ENCODE results near the gene MDFIC2. TPM values are rescaled to one million over a fixed set of nuclear protein-coding genes. Genes with fewer than 3 reads are reported as not detected.

The MDFIC2 gene
- total RNA-seq, 2 donors from 2014 or later: not detected

DNA sequence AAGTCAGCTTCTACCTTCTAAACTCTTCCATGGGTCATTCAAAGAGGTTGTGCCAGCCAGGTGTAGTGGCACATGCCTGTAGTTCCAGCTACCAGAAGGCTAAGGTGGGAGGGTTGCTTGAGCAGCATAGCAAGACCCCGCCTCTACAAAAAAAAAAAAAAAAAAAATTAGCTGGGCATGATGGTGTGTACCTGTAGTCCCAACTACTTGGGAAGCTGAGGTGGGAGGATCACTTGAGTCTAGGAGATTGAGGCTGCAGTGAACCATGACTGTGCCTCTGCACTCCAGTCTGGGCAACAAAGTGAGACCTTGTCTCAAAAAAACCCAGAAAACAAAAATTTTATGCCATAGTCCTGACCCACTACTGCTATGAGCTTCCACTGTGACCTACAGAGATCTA lies 126.8 kb downstream of the MDFIC2 start:
- H3K27me3 Mint-ChIP-seq: no peaks in the 10 kb centered on the region
- H3K9me3 ChIP-seq (ENCODE audit: control insufficient read depth, low read length, poor library complexity, severe bottlenecking): no peaks in the 10 kb centered on the region
- no peaks in the 10 kb centered on the region for H3K36me3 Mint-ChIP-seq (ENCODE audit: low read depth)
- H3K4me1 Mint-ChIP-seq: no peaks in the 10 kb centered on the region
- DNase-seq (no peak), ATAC-seq (no peak)
- no peak overlapping the region for H3K4me3 Mint-ChIP-seq
- no peak overlapping the region for H3K27ac Mint-ChIP-seq

DNA sequence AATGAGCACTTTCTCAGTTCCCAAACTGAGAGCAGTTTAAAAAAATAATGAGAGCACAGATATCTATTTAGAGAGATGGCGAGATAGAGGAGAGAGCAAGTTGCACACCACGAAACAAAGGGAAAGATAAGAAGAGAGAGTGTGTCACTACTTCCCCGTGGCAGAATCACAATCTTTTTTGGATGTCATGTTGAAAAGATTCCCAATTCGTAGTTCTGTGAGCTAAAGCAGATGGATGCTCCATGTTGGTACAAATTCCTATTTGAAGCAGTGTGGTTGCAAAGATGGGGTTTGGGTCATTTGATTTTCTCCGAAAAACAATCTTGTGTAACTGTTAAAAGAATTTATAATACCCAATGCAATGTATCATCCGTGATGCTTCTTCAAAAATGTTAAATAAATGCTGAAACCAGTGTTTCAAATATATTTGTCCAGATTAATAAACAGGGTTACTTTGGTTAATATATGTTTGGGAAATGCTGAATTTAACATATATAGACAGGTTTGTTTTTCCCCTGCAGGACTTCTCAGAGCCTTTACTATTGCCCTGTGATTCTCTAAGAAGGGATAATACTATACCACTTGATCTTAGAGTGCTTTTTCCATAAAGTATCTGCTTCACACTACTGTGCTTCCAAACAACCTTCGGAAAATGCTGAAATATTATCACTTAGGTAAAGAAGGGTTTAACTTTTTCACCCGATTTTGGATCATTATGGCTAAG lies 128.5 kb downstream of the MDFIC2 start:
- H3K27me3 Mint-ChIP-seq: no peaks in the 10 kb centered on the region
- ATAC-seq: no peak
- no peaks in the 10 kb centered on the region for H3K36me3 Mint-ChIP-seq (ENCODE audit: low read depth)
- DNase-seq: no peak
- no peaks in the 10 kb centered on the region for H3K9me3 ChIP-seq (ENCODE audit: control insufficient read depth, low read length, poor library complexity, severe bottlenecking)
- H3K4me3 Mint-ChIP-seq: no peak overlapping the region
- no peaks in the 10 kb centered on the region for H3K4me1 Mint-ChIP-seq
- no peak overlapping the region for H3K27ac Mint-ChIP-seq

DNA sequence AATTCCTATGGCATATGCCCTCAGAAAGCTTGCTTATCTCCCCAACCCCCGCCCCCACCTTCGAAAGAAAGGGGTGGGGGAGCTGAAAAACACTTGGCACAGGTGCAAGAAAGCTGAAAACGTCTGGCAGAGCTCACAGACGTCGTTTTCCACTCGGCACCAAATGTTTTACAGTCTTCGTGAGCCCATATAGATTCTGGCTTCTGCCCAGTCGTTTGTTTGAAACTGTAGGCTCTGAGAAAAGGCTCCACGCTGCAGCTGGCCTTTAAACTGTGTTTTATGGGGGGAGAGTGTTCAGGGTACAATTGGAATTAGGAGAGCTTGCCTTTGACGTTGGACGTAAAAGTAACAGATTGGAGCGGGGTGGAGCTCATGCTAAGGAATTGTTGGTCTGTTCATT lies 130.3 kb downstream of the MDFIC2 start:
- ATAC-seq (no peak), DNase-seq (no peak)
- Mint-ChIP-seq H3K27me3 (no peaks in the 10 kb centered on the region), H3K27ac (no peak overlapping the region), H3K36me3 (ENCODE audit: low read depth) (no peaks in the 10 kb centered on the region), H3K4me1 (no peaks in the 10 kb centered on the region), H3K4me3 (no peak overlapping the region)
- no peaks in the 10 kb centered on the region for H3K9me3 ChIP-seq (ENCODE audit: control insufficient read depth, low read length, poor library complexity, severe bottlenecking)

DNA sequence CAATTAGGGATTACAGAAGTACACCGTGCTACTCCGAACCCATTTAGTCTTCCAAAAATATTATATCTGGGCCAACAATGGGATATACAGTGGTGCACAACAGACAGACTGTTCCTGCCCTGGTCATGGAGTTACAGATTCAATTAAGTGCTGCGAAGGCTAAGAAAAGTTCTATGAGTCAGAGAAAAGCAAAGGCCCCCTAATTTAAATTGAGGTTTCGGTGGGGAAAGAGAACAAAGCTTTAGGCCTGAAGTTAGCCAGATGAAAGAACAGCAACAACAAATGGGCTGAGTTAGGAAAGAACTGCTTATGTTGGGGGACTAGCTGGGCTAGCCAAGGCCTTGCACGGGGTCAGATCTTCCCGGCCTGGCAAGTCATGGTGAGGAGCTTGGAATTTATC lies 131.8 kb downstream of the MDFIC2 start:
- no peak for DNase-seq
- Mint-ChIP-seq H3K4me1 (no peaks in the 10 kb centered on the region), H3K27ac (no peak overlapping the region), H3K4me3 (no peak overlapping the region), H3K27me3 (no peaks in the 10 kb centered on the region), H3K36me3 (ENCODE audit: low read depth) (no peaks in the 10 kb centered on the region)
- no peak for ATAC-seq
- H3K9me3 ChIP-seq (ENCODE audit: control insufficient read depth, low read length, poor library complexity, severe bottlenecking): no peaks in the 10 kb centered on the region

DNA sequence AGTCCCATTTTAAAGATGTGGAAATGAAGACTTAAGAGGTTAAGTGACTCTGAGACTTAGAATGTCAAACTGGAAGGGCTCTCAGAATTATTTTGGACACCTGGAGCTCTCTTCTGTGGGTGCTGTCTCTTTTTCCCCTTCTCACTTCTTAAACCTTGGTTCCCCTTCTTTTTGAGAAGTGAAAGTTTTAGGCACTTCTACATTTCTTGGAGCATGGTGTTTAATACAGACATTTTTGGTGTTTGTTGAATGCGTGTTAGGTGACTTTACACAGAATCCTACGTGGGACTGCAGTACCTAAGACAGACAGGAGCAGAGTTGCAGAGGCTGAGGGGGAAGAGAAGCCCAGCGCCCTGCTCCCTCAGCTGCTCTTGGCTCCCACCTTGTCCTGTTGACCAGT lies 133.3 kb downstream of the MDFIC2 start:
- Mint-ChIP-seq H3K36me3 (ENCODE audit: low read depth) (no peaks in the 10 kb centered on the region), H3K4me3 (no peak overlapping the region), H3K4me1 (no peaks in the 10 kb centered on the region), H3K27ac (no peak overlapping the region), H3K27me3 (no peaks in the 10 kb centered on the region)
- DNase-seq: no peak
- ATAC-seq: no peak
- H3K9me3 ChIP-seq (ENCODE audit: control insufficient read depth, low read length, poor library complexity, severe bottlenecking): no peaks in the 10 kb centered on the region

DNA sequence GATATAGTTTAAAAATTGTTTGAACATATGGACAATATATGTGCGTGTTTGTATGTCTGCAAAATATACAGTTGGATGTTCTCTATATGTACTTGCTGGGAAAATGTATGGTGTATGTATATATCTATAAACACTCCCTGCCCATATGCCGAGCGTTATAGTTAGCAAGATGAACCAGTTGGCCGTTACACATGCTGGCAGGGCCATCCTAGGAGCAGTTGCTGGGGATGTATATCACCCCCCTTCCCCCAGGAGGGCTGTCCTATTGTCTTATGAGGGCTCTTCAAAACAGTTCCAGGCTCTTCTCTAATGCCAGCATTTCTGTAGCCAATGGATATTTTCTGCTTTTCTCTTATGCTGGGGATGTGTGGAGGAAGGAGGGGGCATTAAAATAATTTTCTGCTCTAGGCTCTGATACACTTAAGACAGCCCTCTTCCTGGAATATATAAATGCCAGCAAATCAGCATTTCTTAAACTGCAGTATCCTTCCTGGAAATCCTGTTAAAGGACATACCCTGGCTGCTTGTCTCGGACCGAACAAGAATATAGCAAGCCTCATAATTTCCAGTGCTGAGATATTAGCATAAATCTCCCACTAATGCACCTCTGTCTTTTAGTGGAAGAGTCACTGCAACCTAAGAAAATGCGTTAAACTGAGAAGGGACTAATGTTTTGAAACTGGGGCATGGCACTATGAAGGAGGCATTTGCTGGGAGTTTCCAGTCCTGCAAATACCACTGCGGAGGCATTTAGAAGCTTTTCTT lies 134.4 kb downstream of the MDFIC2 start:
- H3K4me3 Mint-ChIP-seq: no peak overlapping the region
- H3K9me3 ChIP-seq (ENCODE audit: control insufficient read depth, low read length, poor library complexity, severe bottlenecking): no peaks in the 10 kb centered on the region
- H3K27ac Mint-ChIP-seq: no peak overlapping the region
- no peaks in the 10 kb centered on the region for H3K27me3 Mint-ChIP-seq
- DNase-seq: no peak
- no peaks in the 10 kb centered on the region for H3K4me1 Mint-ChIP-seq
- H3K36me3 Mint-ChIP-seq (ENCODE audit: low read depth): no peaks in the 10 kb centered on the region
- no peak for ATAC-seq

DNA sequence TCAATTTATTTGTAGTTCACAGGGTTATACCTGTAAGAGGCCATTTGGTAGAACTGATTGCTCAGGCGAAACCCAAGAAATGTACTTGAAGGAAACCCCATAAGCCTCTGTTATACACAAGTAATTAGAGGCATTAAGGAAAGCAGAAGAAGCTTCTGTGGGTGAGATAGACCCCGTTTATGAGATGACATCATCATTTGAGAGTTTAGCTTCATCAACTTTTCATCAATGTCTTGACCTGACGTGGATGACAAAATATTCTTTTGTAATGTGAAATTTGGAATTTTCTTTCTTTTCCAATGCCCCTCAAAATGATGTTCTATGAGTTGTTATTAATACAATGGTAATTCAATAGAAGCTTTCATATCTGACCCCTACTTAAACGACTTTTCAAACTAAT lies 136.2 kb downstream of the MDFIC2 start:
- H3K9me3 ChIP-seq (ENCODE audit: control insufficient read depth, low read length, poor library complexity, severe bottlenecking): no peaks in the 10 kb centered on the region
- ATAC-seq (no peak), DNase-seq (no peak)
- no peak overlapping the region for H3K4me3 Mint-ChIP-seq
- H3K27me3 Mint-ChIP-seq: no peaks in the 10 kb centered on the region
- H3K4me1 Mint-ChIP-seq: no peaks in the 10 kb centered on the region
- H3K36me3 Mint-ChIP-seq (ENCODE audit: low read depth): no peaks in the 10 kb centered on the region
- no peak overlapping the region for H3K27ac Mint-ChIP-seq

DNA sequence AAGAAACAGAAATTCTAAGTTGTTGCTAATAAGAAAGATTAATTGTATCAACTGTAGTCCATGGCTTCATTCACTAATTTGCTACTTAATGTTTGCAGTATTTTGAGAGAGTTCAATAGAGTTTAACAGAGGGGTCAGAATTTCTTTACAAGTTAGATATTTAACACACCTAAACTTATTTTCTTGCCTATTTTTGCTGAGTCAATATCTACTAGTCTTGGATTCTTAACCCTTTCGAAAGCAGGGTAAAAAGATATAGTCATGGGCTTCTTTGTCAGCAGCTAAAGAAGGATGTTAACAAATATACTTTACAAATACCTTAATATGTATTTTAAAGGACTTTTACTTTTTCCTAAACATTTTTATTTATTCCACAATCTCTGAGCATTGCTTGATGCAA lies 155.6 kb downstream of the MDFIC2 start:
- Mint-ChIP-seq H3K4me3 (no peak overlapping the region), H3K36me3 (ENCODE audit: low read depth) (no peaks in the 10 kb centered on the region), H3K4me1 (no peaks in the 10 kb centered on the region), H3K27me3 (peaks cover 6% of the 10 kb centered on the region), H3K27ac (no peak overlapping the region)
- H3K9me3 ChIP-seq (ENCODE audit: control insufficient read depth, low read length, poor library complexity, severe bottlenecking): no peaks in the 10 kb centered on the region
- ATAC-seq (no peak), DNase-seq (no peak)

DNA sequence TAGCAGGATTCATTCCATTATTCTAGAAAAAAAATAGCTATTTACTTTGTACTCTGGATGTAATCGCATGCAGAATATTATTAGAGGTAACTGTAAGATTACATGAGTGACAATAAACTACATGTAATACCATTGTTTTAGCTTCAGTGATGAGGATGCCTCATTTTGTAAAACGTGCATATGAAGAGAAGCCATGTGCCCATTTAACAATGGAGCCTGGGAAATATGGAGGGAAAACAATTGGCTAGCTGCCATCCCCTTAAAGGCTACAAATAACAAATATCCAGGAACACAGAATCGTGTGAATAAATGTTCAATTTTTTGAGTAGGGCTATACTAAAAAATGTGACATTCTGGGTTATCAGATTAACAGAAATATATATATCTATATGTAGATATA lies 161.8 kb downstream of the MDFIC2 start:
- no peaks in the 10 kb centered on the region for H3K36me3 Mint-ChIP-seq (ENCODE audit: low read depth)
- H3K4me1 Mint-ChIP-seq: no peaks in the 10 kb centered on the region
- H3K9me3 ChIP-seq (ENCODE audit: control insufficient read depth, low read length, poor library complexity, severe bottlenecking): no peaks in the 10 kb centered on the region
- no peak overlapping the region for H3K4me3 Mint-ChIP-seq
- DNase-seq: no peak
- ATAC-seq: no peak
- no peak overlapping the region for H3K27ac Mint-ChIP-seq
- H3K27me3 Mint-ChIP-seq: no peaks in the 10 kb centered on the region

DNA sequence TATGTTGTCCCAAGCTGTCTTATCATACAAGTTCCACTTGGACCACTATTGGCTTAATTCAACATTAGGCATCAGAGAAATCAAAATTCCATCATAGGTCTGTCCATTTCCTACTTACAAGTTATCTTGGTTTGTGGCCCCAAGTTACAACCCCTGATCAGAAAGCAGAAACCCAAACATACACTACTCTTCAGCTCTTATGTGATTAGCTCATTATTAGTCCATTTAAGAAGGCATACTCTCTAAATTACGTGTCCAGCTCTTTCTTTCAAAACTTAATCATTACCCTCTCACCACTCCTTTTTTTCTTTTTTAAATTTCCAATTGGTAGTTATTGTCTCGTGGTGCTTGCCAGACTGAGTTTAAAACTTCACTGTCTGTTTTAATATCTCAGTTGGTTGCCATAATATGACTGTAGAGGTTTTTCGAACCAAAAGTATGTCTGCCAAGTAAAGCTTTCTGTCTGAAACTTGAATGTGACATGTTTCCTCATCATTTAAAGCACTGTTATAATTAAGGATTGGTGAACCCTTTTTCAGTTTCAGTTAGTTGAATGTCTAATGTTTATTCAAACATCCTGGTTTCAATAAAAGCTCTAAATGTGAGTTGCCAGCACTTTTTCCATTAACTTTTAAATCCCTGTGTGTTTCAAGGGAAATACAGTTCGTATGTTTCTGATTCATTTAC lies 162.6 kb downstream of the MDFIC2 start:
- no peak for ATAC-seq
- no peaks in the 10 kb centered on the region for H3K36me3 Mint-ChIP-seq (ENCODE audit: low read depth)
- no peak for DNase-seq

More for the DNA sequence above, 162.6 kb downstream of the MDFIC2 start:
- Mint-ChIP-seq H3K27ac (no peak overlapping the region), H3K4me3 (no peak overlapping the region), H3K27me3 (no peaks in the 10 kb centered on the region), H3K4me1 (no peaks in the 10 kb centered on the region)
- no peaks in the 10 kb centered on the region for H3K9me3 ChIP-seq (ENCODE audit: control insufficient read depth, low read length, poor library complexity, severe bottlenecking)
